NCI-H2107 treated with DMSO at 0.1 percent for 48 hours (cell line): Measurements from ENCODE around the gene MDH1B.
"Not testable (repeated sequence)": the region's sequence is repeated elsewhere in the genome, so short reads cannot be mapped to it uniquely, and the experiment has no call there.

Experiments used
- DNase-seq: peaks from one replicate; lab custom pipeline; 2025; ENCODE audit not compliant: unreplicated experiment; lab: John Stamatoyannopoulos, UW

Gene MDH1B

GRCh38 chr2:206765242-206766056 is at the start of gene MDH1B, which contains the start of gene FASTKD2:
MDH1B (minus strand) TSS chr2:206765328; CDS start chr2:206765271, 57 bp downstream.
FASTKD2 (plus strand) TSS chr2:206765606; CDS start chr2:206766694, 1,088 bp downstream.
- DNase-seq, result peak; percentile 87

- DNase-seq, result no peak
Observed at GRCh38 chr2:206814498-206814897, 49.4 kb upstream of the MDH1B start.

- not testable (repeated sequence) for DNase-seq
Observed at GRCh38 chr2:206812471-206812870, 47.3 kb upstream of the MDH1B start.

GRCh38 chr2:206807624-206808023 is 42.5 kb upstream of the MDH1B start:
- DNase-seq, result not testable (repeated sequence)

- no peak for DNase-seq
Observed at GRCh38 chr2:206805887-206806607, 40.9 kb upstream of the MDH1B start.

- no peak for DNase-seq
Observed at GRCh38 chr2:206804326-206804725, 39.2 kb upstream of the MDH1B start.

- DNase-seq, result no peak
Observed at GRCh38 chr2:206802654-206803514, 37.8 kb upstream of the MDH1B start.

GRCh38 chr2:206801418-206802189 is 36.5 kb upstream of the MDH1B start:
- DNase-seq, result no peak

GRCh38 chr2:206800506-206801417 is 35.6 kb upstream of the MDH1B start:
- DNase-seq, result peak; percentile 43

- no peak for DNase-seq
Observed at GRCh38 chr2:206799083-206799482, 34.0 kb upstream of the MDH1B start.

- no peak for DNase-seq
Observed at GRCh38 chr2:206798000-206798399, 32.9 kb upstream of the MDH1B start.

- no peak for DNase-seq
Observed at GRCh38 chr2:206797376-206797775, 32.2 kb upstream of the MDH1B start.

GRCh38 chr2:206792645-206793044 is 27.5 kb upstream of the MDH1B start:
- no peak for DNase-seq

- DNase-seq, result no peak
Observed at GRCh38 chr2:206790311-206790935, 25.3 kb upstream of the MDH1B start.

GRCh38 chr2:206784559-206785353 is 19.6 kb upstream of the MDH1B start:
- DNase-seq, result no peak

GRCh38 chr2:206783718-206784117 is 18.6 kb upstream of the MDH1B start:
- no peak for DNase-seq

GRCh38 chr2:206780671-206781070 is 15.5 kb upstream of the MDH1B start:
- no peak for DNase-seq

- no peak for DNase-seq
Observed at GRCh38 chr2:206776432-206776831, 11.3 kb upstream of the MDH1B start.
